OCI-LY1 (cell line): ENCODE results near the gene CMBL.

ENCODE experiments used
- H2AFZ ChIP-seq: fragments of 200-600 bp; sonication (generic), shearing (Covaris generic); 2 replicates; pipeline ENCODE4 v1.6.0; 2014; ENCODE audit warnings: antibody characterized with exemption, mild to moderate bottlenecking, low read length
- H3F3A ChIP-seq: fragments of 200-600 bp; sonication (generic), shearing (Covaris generic); 2 replicates; pipeline ENCODE4 v1.6.0; 2014; ENCODE audit warnings: mild to moderate bottlenecking, antibody characterized with exemption, low read length, moderate library complexity; ENCODE audit not compliant: insufficient read depth
- H3K27ac ChIP-seq: fragments of 200-600 bp; sonication (generic); 2 replicates; pipeline ENCODE4 v1.5.1; 2014; ENCODE audit warnings: low read length, mixed run types, mild to moderate bottlenecking, low read depth; ENCODE audit not compliant: poor library complexity, severe bottlenecking
- H3K27me3 ChIP-seq: fragments of 200-600 bp; sonication (generic); 2 replicates; pipeline ENCODE4 v1.6.0; 2014; ENCODE audit warnings: antibody characterized with exemption, mild to moderate bottlenecking, low read length, moderate library complexity; ENCODE audit not compliant: insufficient read depth
- H3K36me3 ChIP-seq: fragments of 200-600 bp; sonication (generic); 2 replicates; pipeline ENCODE4 v1.6.1; 2014; ENCODE audit warnings: mild to moderate bottlenecking, antibody characterized with exemption, low read length, moderate library complexity, mixed read lengths; ENCODE audit not compliant: insufficient read depth
- H3K4me1 ChIP-seq: fragments of 200-600 bp; sonication (generic); 2 replicates; pipeline ENCODE4 v1.5.1; 2014; ENCODE audit warnings: mild to moderate bottlenecking, low read length, moderate library complexity; ENCODE audit not compliant: insufficient read depth, severe bottlenecking
- H3K4me2 ChIP-seq: fragments of 200-600 bp; sonication (generic), shearing (Covaris generic); 2 replicates; pipeline ENCODE4 v1.6.1; 2014; ENCODE audit warnings: low read length
- H3K4me3 ChIP-seq: fragments of 200-600 bp; sonication (generic); 2 replicates; pipeline ENCODE4 v1.5.1; 2014; ENCODE audit warnings: low read length, low read depth, mild to moderate bottlenecking, mixed read lengths; ENCODE audit not compliant: poor library complexity, severe bottlenecking
- H3K79me2 ChIP-seq: fragments of 200-600 bp; shearing (Covaris generic); 2 replicates; pipeline ENCODE4 v1.6.1; 2016; ENCODE audit warnings: mixed run types, low read length, mixed read lengths; ENCODE audit not compliant: insufficient read depth
- H3K9ac ChIP-seq: fragments of 200-600 bp; sonication (generic), shearing (Covaris generic); 2 replicates; pipeline ENCODE4 v1.6.1; 2014; ENCODE audit warnings: mild to moderate bottlenecking, low read length, mixed read lengths
- H3K9me2 ChIP-seq: fragments of 200-600 bp; sonication (generic), shearing (Covaris generic); 2 replicates; pipeline ENCODE4 v1.6.1; 2014; ENCODE audit warnings: low read depth, mild to moderate bottlenecking, low read length, mixed read lengths
- H3K9me3 ChIP-seq: fragments of 200-600 bp; shearing (Covaris generic); 2 replicates; pipeline ENCODE4 v1.6.1; 2014; ENCODE audit warnings: low read length, mixed read lengths
- H4K20me1 ChIP-seq: fragments of 200-600 bp; sonication (generic), shearing (Covaris generic); 2 replicates; pipeline ENCODE4 v1.6.0; 2016; ENCODE audit warnings: mild to moderate bottlenecking, low read length; ENCODE audit not compliant: insufficient read depth
- EZH2 ChIP-seq: fragments of 200-600 bp; sonication (generic), shearing (Covaris generic); IDR thresholded peaks from 2 replicates; pipeline ENCODE4 v1.8.0; 2017; ENCODE audit warnings: borderline replicate concordance, mixed run types, mild to moderate bottlenecking, antibody characterized with exemption, low read length, moderate library complexity, mixed read lengths
- TF ChIP-seq, protein P1 (sequence below): fragments of 200-600 bp; sonication (generic), shearing (Covaris generic); IDR thresholded peaks from 2 replicates; pipeline ENCODE4 v1.5.1; 2017; ENCODE audit warnings: mild to moderate bottlenecking, antibody characterized with exemption, low read length, moderate library complexity, mixed read lengths

CMBL gene

DNA sequence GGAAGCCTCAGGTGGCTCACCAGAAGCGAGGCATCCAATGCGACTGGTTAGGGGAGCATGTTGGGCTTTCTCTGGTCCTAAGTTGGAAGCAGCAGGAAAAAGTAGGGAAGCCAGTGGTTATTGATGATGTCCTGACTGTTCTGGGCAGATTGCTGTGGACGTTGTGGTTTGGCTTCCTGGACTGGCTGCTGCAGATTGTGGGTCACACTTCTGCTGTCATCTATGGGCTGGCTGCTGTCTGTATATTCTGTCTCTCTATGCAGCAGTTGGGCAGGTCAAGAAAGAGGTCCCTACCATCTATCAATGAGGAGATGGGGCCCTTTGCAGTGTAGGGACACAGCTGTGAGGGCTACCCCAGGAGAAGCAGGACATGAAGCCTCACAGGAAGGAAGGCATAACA is 32.3 kb upstream of the CMBL start:
- Histone ChIP-seq H3K4me3 (no peak overlapping the region), H3K27ac (no peak overlapping the region), H3K79me2 (no peaks in the 10 kb centered on the region), H3K9ac (no peak overlapping the region), H3K9me2 (no peaks in the 10 kb centered on the region), H3F3A (no peaks in the 10 kb centered on the region), H3K27me3 (no peaks in the 10 kb centered on the region), H3K36me3 (no peaks in the 10 kb centered on the region), H2AFZ (no peak overlapping the region), H3K4me2 (no peak overlapping the region), H3K4me1 (no peaks in the 10 kb centered on the region), H3K9me3 (no peaks in the 10 kb centered on the region), H4K20me1 (no peaks in the 10 kb centered on the region)
- TF ChIP-seq, protein P1, sequence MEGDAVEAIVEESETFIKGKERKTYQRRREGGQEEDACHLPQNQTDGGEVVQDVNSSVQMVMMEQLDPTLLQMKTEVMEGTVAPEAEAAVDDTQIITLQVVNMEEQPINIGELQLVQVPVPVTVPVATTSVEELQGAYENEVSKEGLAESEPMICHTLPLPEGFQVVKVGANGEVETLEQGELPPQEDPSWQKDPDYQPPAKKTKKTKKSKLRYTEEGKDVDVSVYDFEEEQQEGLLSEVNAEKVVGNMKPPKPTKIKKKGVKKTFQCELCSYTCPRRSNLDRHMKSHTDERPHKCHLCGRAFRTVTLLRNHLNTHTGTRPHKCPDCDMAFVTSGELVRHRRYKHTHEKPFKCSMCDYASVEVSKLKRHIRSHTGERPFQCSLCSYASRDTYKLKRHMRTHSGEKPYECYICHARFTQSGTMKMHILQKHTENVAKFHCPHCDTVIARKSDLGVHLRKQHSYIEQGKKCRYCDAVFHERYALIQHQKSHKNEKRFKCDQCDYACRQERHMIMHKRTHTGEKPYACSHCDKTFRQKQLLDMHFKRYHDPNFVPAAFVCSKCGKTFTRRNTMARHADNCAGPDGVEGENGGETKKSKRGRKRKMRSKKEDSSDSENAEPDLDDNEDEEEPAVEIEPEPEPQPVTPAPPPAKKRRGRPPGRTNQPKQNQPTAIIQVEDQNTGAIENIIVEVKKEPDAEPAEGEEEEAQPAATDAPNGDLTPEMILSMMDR: no peak
- TF ChIP-seq EZH2: no peak

DNA sequence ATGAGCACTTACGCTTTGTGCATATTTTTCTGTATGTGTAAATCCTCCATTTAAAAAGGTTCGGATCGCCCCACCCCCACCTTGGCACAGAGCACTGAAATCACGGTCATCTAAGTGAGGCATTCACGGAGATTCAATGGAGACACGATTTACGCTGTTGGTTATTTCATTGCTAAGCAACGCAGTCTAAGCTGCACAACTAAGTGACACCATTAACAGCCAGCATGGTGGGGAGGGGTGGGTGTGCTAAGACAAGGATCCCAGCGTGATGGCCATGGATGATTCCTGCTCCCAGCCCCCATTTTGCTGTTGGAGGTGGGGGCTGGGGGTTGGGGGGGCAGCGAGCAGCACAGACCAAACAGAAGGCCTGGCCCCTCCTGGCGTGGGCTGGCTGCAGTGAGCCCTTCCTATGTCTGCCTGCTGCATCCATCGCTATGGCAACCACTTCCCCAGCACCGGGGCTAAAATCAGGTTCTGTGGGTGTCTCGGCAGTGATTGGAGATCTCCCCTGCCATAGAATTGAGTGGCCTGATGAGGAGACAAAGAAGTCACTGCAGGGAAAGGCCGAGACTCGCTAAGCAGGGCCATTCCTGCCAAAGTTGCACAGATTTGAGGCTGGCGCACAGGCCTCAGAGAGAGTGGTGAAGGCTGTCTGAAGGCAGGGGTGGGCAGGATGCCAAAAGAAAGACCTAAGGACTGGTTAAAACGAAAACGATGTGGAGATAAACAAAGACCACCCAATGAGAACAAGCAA is 31.5 kb upstream of the CMBL start:
- Histone ChIP-seq H3K9ac (no peak overlapping the region), H2AFZ (no peak overlapping the region), H3F3A (no peaks in the 10 kb centered on the region), H3K4me3 (no peak overlapping the region), H3K4me1 (no peaks in the 10 kb centered on the region), H3K79me2 (no peaks in the 10 kb centered on the region), H3K27ac (no peak overlapping the region), H3K9me3 (no peaks in the 10 kb centered on the region), H3K9me2 (no peaks in the 10 kb centered on the region), H3K36me3 (no peaks in the 10 kb centered on the region), H4K20me1 (no peaks in the 10 kb centered on the region), H3K27me3 (no peaks in the 10 kb centered on the region), H3K4me2 (no peak overlapping the region)
- no peak for TF ChIP-seq EZH2
- TF ChIP-seq, protein P1: no peak

DNA sequence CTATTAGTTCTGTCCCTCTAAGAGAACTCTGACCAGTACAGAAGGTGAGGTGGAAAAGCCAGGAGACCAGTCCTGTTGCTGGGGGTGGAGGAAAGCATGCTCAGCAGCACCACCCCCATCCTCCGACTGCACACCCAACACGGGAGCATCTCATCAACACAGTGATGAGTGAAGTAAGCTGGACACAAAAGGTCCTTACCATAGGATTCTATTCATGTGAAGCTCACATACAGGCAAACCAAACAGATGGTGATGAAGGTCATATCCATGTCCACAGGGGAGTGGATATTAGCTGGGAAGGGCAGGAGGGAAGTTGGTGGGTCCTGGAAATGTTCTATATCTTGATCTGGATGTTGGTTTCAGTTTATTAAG is 31.0 kb upstream of the CMBL start:
- TF ChIP-seq, protein P1: no peak
- TF ChIP-seq EZH2: no peak
- H3K4me2 ChIP-seq: no peak overlapping the region
- H3K36me3 ChIP-seq: no peaks in the 10 kb centered on the region
- no peaks in the 10 kb centered on the region for H3K79me2 ChIP-seq
- no peak overlapping the region for H2AFZ ChIP-seq
- no peak overlapping the region for H3K9ac ChIP-seq
- no peak overlapping the region for H3K4me3 ChIP-seq
- H3K9me2 ChIP-seq: no peaks in the 10 kb centered on the region
- no peak overlapping the region for H3K27ac ChIP-seq
- H3F3A ChIP-seq: no peaks in the 10 kb centered on the region
- peaks cover 1% of the 10 kb centered on the region for H3K4me1 ChIP-seq
- no peaks in the 10 kb centered on the region for H3K27me3 ChIP-seq
- H4K20me1 ChIP-seq: no peaks in the 10 kb centered on the region
- H3K9me3 ChIP-seq: no peaks in the 10 kb centered on the region
